ENCODE data around the gene G3BP1. TPM values are rescaled to one million over a fixed set of nuclear protein-coding genes. Genes with fewer than 3 reads are reported as not detected.

G3BP1 gene
- total and polyA plus RNA-seq, 2 experiments from 2014 or later, result 134 to 189 TPM

DNA sequence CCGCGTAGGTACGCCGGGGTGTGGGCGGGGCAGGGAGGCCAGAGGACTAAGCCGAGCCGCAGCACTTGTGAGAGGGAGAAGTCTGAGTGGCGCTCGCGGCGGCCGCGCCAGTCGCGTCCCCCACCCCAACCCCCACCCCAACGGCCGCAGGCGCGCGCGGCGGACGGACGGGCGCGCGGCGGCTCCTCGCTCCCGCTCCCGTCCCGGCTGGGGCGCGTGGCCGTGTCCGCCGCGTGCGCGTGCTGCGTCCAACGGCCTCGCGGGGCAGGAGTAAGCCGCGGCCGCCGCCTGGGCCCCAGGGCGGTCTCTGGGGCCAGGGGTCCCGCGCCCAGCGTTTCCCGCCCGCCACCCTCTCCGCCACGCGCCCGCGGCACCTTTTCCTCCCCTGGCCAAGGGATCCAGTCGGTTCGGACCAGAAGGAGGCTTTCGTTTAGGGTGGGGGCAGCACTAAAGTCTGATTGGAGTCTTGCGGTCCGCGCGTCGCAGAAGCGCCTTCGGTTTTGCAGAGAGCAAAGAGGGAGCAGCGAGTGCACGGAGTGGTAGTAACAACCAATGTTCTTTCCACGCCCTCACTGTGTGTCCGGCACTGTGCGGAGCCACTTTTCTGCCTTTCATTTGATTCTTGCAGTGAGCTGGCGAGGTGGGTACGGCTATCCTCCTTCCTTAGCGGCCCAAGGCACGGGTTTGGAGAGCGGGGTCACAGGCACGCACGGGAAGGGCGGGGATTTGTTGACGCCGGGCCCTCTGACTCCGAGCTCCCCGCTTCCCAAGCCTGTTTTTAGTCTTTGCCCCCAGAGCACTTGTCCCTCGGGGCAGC is 483 bp downstream of the G3BP1 start:
- peaks cover 62% of the 10 kb centered on the region for H3K79me2 ChIP-seq (ENCODE audit: insufficient read depth)
- no peaks in the 10 kb centered on the region for H3K9me2 ChIP-seq (ENCODE audit: insufficient read depth)
- WGBS, 2 experiments (ENCODE audit: low coverage in 1 of 2, low lambda C conversion rate in 2 of 2, missing lambda C conversion rate in 2 of 2), result 0% methylated on average over 53 to 59 of the region's 87 CpGs
- H3K4me3 ChIP-seq, result peak overlapping the region; percentile 91
- in situ Hi-C loops (cut with MboI), result no loop called here
- peak overlapping the region; percentile 97 for H3K4me2 ChIP-seq (ENCODE audit: unreplicated experiment)
- peaks cover 37% of the 10 kb centered on the region for H4K20me1 ChIP-seq (ENCODE audit: insufficient read depth)
- peak overlapping the region; percentile 86 for H3K27ac ChIP-seq
- H3K4me1 ChIP-seq (ENCODE audit: insufficient read depth), result peaks cover 32% of the 10 kb centered on the region
- H3K9me3 ChIP-seq (ENCODE audit: low read depth), result no peaks in the 10 kb centered on the region
- no peaks in the 10 kb centered on the region for H3K27me3 ChIP-seq (replicated peaks; ENCODE audit: insufficient read depth)
- TF ChIP-seq EZH2phosphoT487 (IDR thresholded peaks at IDR 0.05; ENCODE audit: insufficient read depth, low read depth), result no peak
- no peak for TF ChIP-seq EZH2 (IDR thresholded peaks at IDR 0.05; ENCODE audit: insufficient read depth, poor library complexity, severe bottlenecking)
- H2AFZ ChIP-seq, result peak overlapping the region; percentile 22; the same call in 1 of the 2 replicates
- H3K36me3 ChIP-seq (ENCODE audit: low read depth), result 0 out of 2 replicates have a peak, but pooled peaks cover 2% of the 10 kb centered on the region
- peaks cover 23% of the 10 kb centered on the region; the same call in 1 of the 2 replicates for H3F3A ChIP-seq (ENCODE audit: insufficient read depth)
- H3K9ac ChIP-seq, result peak overlapping the region; percentile 94
- DNase-seq, result peak; percentile 71

GRCh38 chr5:151772846-151773561 is 1.2 kb downstream of the G3BP1 start:
- peaks cover 42% of the 10 kb centered on the region for H4K20me1 ChIP-seq (ENCODE audit: insufficient read depth)
- peaks cover 32% of the 10 kb centered on the region for H3K4me1 ChIP-seq (ENCODE audit: insufficient read depth)
- no peaks in the 10 kb centered on the region for H3K27me3 ChIP-seq (replicated peaks; ENCODE audit: insufficient read depth)
- peaks cover 23% of the 10 kb centered on the region; the same call in 1 of the 2 replicates for H3F3A ChIP-seq (ENCODE audit: insufficient read depth)
- peak overlapping the region; percentile 91 for H3K4me3 ChIP-seq
- H3K9me2 ChIP-seq (ENCODE audit: insufficient read depth), result no peaks in the 10 kb centered on the region
- WGBS, 2 experiments (ENCODE audit: low coverage in 1 of 2, low lambda C conversion rate in 2 of 2, missing lambda C conversion rate in 2 of 2), result 1% methylated on average over 18 of the region's 18 CpGs
- H3K4me2 ChIP-seq (ENCODE audit: unreplicated experiment), result peak overlapping the region; percentile 97
- H2AFZ ChIP-seq, result peak overlapping the region; percentile 22; the same call in 1 of the 2 replicates
- DNase-seq, result peak; percentile 77
- in situ Hi-C loops (cut with MboI), result no loop called here
- peaks cover 70% of the 10 kb centered on the region for H3K79me2 ChIP-seq (ENCODE audit: insufficient read depth)
- TF ChIP-seq EZH2 (IDR thresholded peaks at IDR 0.05; ENCODE audit: insufficient read depth, poor library complexity, severe bottlenecking) (no peak), EZH2phosphoT487 (IDR thresholded peaks at IDR 0.05; ENCODE audit: insufficient read depth, low read depth) (no peak)
- peak overlapping the region; percentile 86 for H3K27ac ChIP-seq
- no peaks in the 10 kb centered on the region for H3K9me3 ChIP-seq (ENCODE audit: low read depth)
- 0 out of 2 replicates have a peak, but pooled peaks cover 8% of the 10 kb centered on the region for H3K36me3 ChIP-seq (ENCODE audit: low read depth)
- peak overlapping the region; percentile 94 for H3K9ac ChIP-seq

GRCh38 chr5:151773951-151774350 is 2.2 kb downstream of the G3BP1 start:
- DNase-seq, result peak; percentile 31
- H3K27me3 ChIP-seq (replicated peaks; ENCODE audit: insufficient read depth), result no peaks in the 10 kb centered on the region
- TF ChIP-seq EZH2phosphoT487 (IDR thresholded peaks at IDR 0.05; ENCODE audit: insufficient read depth, low read depth) (no peak), EZH2 (IDR thresholded peaks at IDR 0.05; ENCODE audit: insufficient read depth, poor library complexity, severe bottlenecking) (no peak)
- peak overlapping the region; percentile 91 for H3K4me3 ChIP-seq
- no peaks in the 10 kb centered on the region for H3K9me2 ChIP-seq (ENCODE audit: insufficient read depth)
- H3K36me3 ChIP-seq (ENCODE audit: low read depth), result peaks cover 17% of the 10 kb centered on the region; the same call in 1 of the 2 replicates
- no peaks in the 10 kb centered on the region for H3K9me3 ChIP-seq (ENCODE audit: low read depth)
- WGBS, 2 experiments (ENCODE audit: low coverage in 1 of 2, low lambda C conversion rate in 2 of 2, missing lambda C conversion rate in 2 of 2), result 1 to 4% methylated on average over 3 of the region's 3 CpGs
- peaks cover 23% of the 10 kb centered on the region; the same call in 1 of the 2 replicates for H3F3A ChIP-seq (ENCODE audit: insufficient read depth)
- in situ Hi-C loops (cut with MboI), result no loop called here
- H3K9ac ChIP-seq, result peak overlapping the region; percentile 94
- no peak overlapping the region for H2AFZ ChIP-seq
- peaks cover 50% of the 10 kb centered on the region for H4K20me1 ChIP-seq (ENCODE audit: insufficient read depth)
- peak overlapping the region; percentile 97 for H3K4me2 ChIP-seq (ENCODE audit: unreplicated experiment)
- peaks cover 32% of the 10 kb centered on the region for H3K4me1 ChIP-seq (ENCODE audit: insufficient read depth)
- H3K27ac ChIP-seq, result peak overlapping the region; percentile 86
- H3K79me2 ChIP-seq (ENCODE audit: insufficient read depth), result peaks cover 80% of the 10 kb centered on the region

DNA sequence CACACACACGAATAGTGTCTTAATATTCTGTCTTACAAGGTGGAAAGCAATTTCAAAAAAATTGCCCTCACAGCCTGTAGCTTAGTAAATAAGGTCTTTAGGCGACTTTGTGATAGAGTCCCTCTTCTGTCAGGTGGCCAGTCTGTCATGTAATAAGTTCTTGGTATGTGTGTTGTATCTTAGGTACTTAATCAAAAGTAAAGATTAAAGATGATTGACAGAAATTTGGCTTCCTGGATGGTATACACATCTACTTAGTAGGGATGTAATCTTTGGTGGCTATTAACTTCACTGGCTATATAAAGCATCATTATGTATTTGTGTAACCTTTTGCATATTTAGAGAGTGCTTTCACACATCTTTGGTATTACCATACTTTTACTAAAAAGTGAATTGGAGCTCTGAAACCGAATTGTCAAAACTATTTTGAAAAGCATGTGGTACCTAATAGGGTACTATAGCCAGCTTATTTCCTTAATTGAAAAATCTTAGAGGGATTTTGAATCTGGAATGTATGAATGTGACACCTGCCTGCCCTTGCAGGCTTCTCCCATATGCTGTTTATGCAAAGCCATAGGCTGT is 3.4 kb downstream of the G3BP1 start:
- Histone ChIP-seq H3K4me3 (peak overlapping the region; percentile 91), H4K20me1 (ENCODE audit: insufficient read depth) (peaks cover 61% of the 10 kb centered on the region)
- in situ Hi-C loops (cut with MboI), result no loop called here

More for the DNA sequence above, 3.4 kb downstream of the G3BP1 start:
- Histone ChIP-seq H3K4me2 (ENCODE audit: unreplicated experiment) (peak overlapping the region; percentile 97), H3K36me3 (ENCODE audit: low read depth) (peaks cover 17% of the 10 kb centered on the region; the same call in 1 of the 2 replicates), H3K9ac (peak overlapping the region; percentile 94; the same call in 1 of the 2 replicates), H3K27ac (no peak overlapping the region), H3K27me3 (replicated peaks; ENCODE audit: insufficient read depth) (no peaks in the 10 kb centered on the region), H3K4me1 (ENCODE audit: insufficient read depth) (peaks cover 29% of the 10 kb centered on the region), H3F3A (ENCODE audit: insufficient read depth) (peaks cover 23% of the 10 kb centered on the region; the same call in 1 of the 2 replicates), H3K9me3 (ENCODE audit: low read depth) (no peaks in the 10 kb centered on the region), H2AFZ (no peak overlapping the region), H3K79me2 (ENCODE audit: insufficient read depth) (peaks cover 83% of the 10 kb centered on the region), H3K9me2 (ENCODE audit: insufficient read depth) (no peaks in the 10 kb centered on the region)
- WGBS, 2 experiments (ENCODE audit: low coverage in 1 of 2, low lambda C conversion rate in 2 of 2, missing lambda C conversion rate in 2 of 2), result 52 to 55% methylated on average over 3 of the region's 3 CpGs
- TF ChIP-seq EZH2phosphoT487 (IDR thresholded peaks at IDR 0.05; ENCODE audit: insufficient read depth, low read depth) (no peak), EZH2 (IDR thresholded peaks at IDR 0.05; ENCODE audit: insufficient read depth, poor library complexity, severe bottlenecking) (no peak)
- no peak for DNase-seq

Data from GM23248 (cell line).